B cell (primary cell): Measurements from ENCODE around the gene MAP7.

ENCODE experiments used
- EZH2 ChIP-seq: IDR thresholded peaks from 2 replicates; pipeline ENCODE4 v1.6.1; 2012; ENCODE audit warnings: borderline replicate concordance, low read depth, mild to moderate bottlenecking, moderate library complexity, low read length; ENCODE audit not compliant: insufficient read depth, poor library complexity, severe bottlenecking
- TF ChIP-seq, protein P1 (sequence below): fragments of 200-600 bp; IDR thresholded peaks from one replicate; pipeline ENCODE4 v1.8.0; 2022; ENCODE audit warnings: antibody characterized with exemption, mild to moderate bottlenecking

DNA sequence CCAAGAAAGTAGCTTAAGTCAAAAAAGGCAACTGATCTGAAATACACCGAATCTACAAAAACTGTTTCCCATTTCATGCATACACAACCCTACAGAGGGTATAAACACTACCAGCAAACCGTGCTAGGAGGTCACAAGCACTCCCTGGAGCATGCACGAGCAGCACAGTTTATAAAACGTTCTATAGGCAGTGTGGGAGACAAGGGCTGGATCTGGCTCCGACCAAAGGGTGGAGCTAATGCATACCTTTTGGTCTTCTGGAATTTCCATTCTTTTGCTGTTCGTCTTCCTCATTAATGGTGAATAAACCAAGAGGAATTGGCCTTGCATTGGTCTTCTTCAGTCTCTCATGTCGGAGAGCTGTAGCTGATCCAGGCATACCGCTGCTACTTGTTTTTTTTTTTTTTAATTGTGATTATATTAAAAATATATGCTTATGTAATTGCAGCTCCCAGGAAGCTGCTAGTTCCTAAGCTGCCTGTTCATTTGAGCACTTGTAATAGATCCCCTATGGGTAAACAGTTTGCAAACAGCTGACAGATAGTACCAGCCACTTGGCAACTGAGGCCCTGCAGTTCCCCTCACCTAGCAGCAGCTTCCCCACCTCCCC lies 24.5 kb downstream of the MAP7 start:
- TF ChIP-seq EZH2 = no peak
- TF ChIP-seq, protein P1, sequence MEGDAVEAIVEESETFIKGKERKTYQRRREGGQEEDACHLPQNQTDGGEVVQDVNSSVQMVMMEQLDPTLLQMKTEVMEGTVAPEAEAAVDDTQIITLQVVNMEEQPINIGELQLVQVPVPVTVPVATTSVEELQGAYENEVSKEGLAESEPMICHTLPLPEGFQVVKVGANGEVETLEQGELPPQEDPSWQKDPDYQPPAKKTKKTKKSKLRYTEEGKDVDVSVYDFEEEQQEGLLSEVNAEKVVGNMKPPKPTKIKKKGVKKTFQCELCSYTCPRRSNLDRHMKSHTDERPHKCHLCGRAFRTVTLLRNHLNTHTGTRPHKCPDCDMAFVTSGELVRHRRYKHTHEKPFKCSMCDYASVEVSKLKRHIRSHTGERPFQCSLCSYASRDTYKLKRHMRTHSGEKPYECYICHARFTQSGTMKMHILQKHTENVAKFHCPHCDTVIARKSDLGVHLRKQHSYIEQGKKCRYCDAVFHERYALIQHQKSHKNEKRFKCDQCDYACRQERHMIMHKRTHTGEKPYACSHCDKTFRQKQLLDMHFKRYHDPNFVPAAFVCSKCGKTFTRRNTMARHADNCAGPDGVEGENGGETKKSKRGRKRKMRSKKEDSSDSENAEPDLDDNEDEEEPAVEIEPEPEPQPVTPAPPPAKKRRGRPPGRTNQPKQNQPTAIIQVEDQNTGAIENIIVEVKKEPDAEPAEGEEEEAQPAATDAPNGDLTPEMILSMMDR = no peak
